CD14-positive monocyte (primary cell): ENCODE results near the gene APOC1. TPM values are rescaled to one million over a fixed set of nuclear protein-coding genes. Genes with fewer than 3 reads are reported as not detected.

Source experiments
- DNase-seq, 3 donors: peaks; one replicate each; pipeline ENCODE4 v3.0.0-alpha.2; 2011 to 2022
- H2AFZ ChIP-seq: 2 replicates; pipeline ENCODE4 v1.6.0; 2012; ENCODE audit warnings: mild to moderate bottlenecking, low read depth, low read length, inconsistent platforms; ENCODE audit not compliant: insufficient read depth, poor library complexity, severe bottlenecking
- H3K27ac ChIP-seq, 2 donors: 1 replicate in 1 of 2; 2 replicates in 1 of 2; pipeline ENCODE4 v1.5.1; 2012 to 2013; ENCODE audit warnings: low read length in 2 of 2, control low read depth in 1 of 2, inconsistent platforms in 1 of 2, low read depth in 1 of 2, mild to moderate bottlenecking in 1 of 2
- H3K27me3 ChIP-seq, 2 donors: one replicate each; pipeline versions ENCODE4 v1.6.0 to v1.6.1; 2011 to 2013; ENCODE audit warnings: low read length in 2 of 2; ENCODE audit not compliant: control insufficient read depth in 2 of 2, insufficient read depth in 2 of 2
- H3K36me3 ChIP-seq, 2 donors: replicated peaks in 1 of 2; 1 replicate in 1 of 2; 2 replicates in 1 of 2; pipeline versions ENCODE4 v1.5.1 to v1.6.1; 2012 to 2013; ENCODE audit warnings: low read length in 2 of 2, control low read depth in 1 of 2, inconsistent platforms in 1 of 2, mild to moderate bottlenecking in 1 of 2; ENCODE audit not compliant: insufficient read depth in 2 of 2, control insufficient read depth in 1 of 2
- H3K4me1 ChIP-seq, 2 donors: 1 replicate in 1 of 2; 2 replicates in 1 of 2; pipeline versions ENCODE4 v1.5.1 to v1.6.1; 2012 to 2013; ENCODE audit warnings: low read length in 2 of 2, control low read depth in 1 of 2, inconsistent platforms in 1 of 2, mild to moderate bottlenecking in 1 of 2, moderate library complexity in 1 of 2; ENCODE audit not compliant: insufficient read depth in 2 of 2, control insufficient read depth in 1 of 2
- H3K4me2 ChIP-seq: replicated peaks from 2 replicates; pipeline ENCODE3; 2012; ENCODE audit warnings: low read length, moderate library complexity, mild to moderate bottlenecking; ENCODE audit not compliant: poor library complexity, severe bottlenecking; ENCODE audit errors: extremely low read depth
- H3K4me3 ChIP-seq, 3 experiments: fragments of 200-600 bp in 1 of 3; sonication (generic) in 1 of 3; replicated peaks in 1 of 3; 1 replicate in 2 of 3; 2 replicates in 1 of 3; pipeline ENCODE4 v1.5.1; 2011 to 2013; ENCODE audit warnings: low read length in 3 of 3, mild to moderate bottlenecking in 3 of 3, control low read depth in 2 of 3, low read depth in 2 of 3, inconsistent platforms in 1 of 3, moderate library complexity in 1 of 3
- H3K79me2 ChIP-seq: 2 replicates; pipeline ENCODE4 v1.6.0; 2012; ENCODE audit warnings: mild to moderate bottlenecking, control low read depth, inconsistent platforms, low read length, moderate library complexity; ENCODE audit not compliant: insufficient read depth
- H3K9ac ChIP-seq: 2 replicates; pipeline ENCODE4 v1.6.0; 2017; ENCODE audit warnings: low read length, mild to moderate bottlenecking; ENCODE audit not compliant: insufficient read depth, poor library complexity, severe bottlenecking
- H3K9me3 ChIP-seq, 2 donors: replicated peaks in 1 of 2; 1 replicate in 1 of 2; 2 replicates in 1 of 2; pipeline versions ENCODE4 v1.5.1 to v1.6.1; 2012 to 2013; ENCODE audit warnings: low read length in 2 of 2, control low read depth in 1 of 2; ENCODE audit not compliant: control insufficient read depth in 1 of 2, insufficient read depth in 1 of 2
- H4K20me1 ChIP-seq: 2 replicates; pipeline ENCODE4 v1.6.0; 2012; ENCODE audit warnings: mild to moderate bottlenecking, low read length, control low read depth, moderate library complexity; ENCODE audit not compliant: insufficient read depth
- H3K27ac Mint-ChIP-seq, 7 donors: one replicate each; pipeline ENCODE4 v1.8.0; 2020; ENCODE audit warnings: mild to moderate bottlenecking in 7 of 7, mixed read lengths in 7 of 7, moderate library complexity in 6 of 7, inconsistent platforms in 2 of 7
- H3K27me3 Mint-ChIP-seq, 3 donors: one replicate each; pipeline ENCODE4 v1.8.0; 2021 to 2022; ENCODE audit warnings: low read depth in 3 of 3, mild to moderate bottlenecking in 3 of 3, mixed read lengths in 3 of 3, moderate library complexity in 3 of 3, inconsistent platforms in 1 of 3
- H3K36me3 Mint-ChIP-seq, 2 donors: one replicate each; pipeline ENCODE4 v1.8.0; 2020; ENCODE audit warnings: mixed read lengths in 2 of 2, inconsistent platforms in 1 of 2, mild to moderate bottlenecking in 1 of 2
- H3K4me1 Mint-ChIP-seq: one replicate; pipeline ENCODE4 v1.8.0; 2020; ENCODE audit warnings: mild to moderate bottlenecking, mixed read lengths
- H3K4me3 Mint-ChIP-seq, 2 donors: one replicate each; pipeline ENCODE4 v1.8.0; 2020; ENCODE audit warnings: mild to moderate bottlenecking in 2 of 2, mixed read lengths in 2 of 2, moderate library complexity in 1 of 2
- H3K9me3 Mint-ChIP-seq, 7 donors: one replicate each; pipeline ENCODE4 v1.8.0; 2020 to 2022; ENCODE audit warnings: mixed read lengths in 7 of 7, mild to moderate bottlenecking in 6 of 7, moderate library complexity in 6 of 7, inconsistent platforms in 2 of 7
- CTCF ChIP-seq: fragments of 200-600 bp; IDR thresholded peaks from one replicate; pipeline ENCODE4 v1.8.0; 2022; ENCODE audit warnings: antibody characterized with exemption, mild to moderate bottlenecking
- WGBS: methylation state at CpG from one replicate; pipeline ENCODE4 v1.1.5; 2013; ENCODE audit warnings: missing lambda C conversion rate; ENCODE audit not compliant: insufficient coverage; 5-methylcytosine and 5-hydroxymethylcytosine counted together
- intact Hi-C, 2 donors: fragments of 100-400 bp; cut with micrococcal nuclease; formaldehyde crosslinking; loops; one replicate each; pipeline versions ENCODE4 v1.15.0 to v1.15.1; 2023
- polyA plus RNA-seq, 3 donors: library from polyadenylated mRNA; depleted of rRNA in 1 of 3; unstranded in 2 of 3; stranded (reverse) in 1 of 3; fragments of 300-500 nt in 2 of 3; fragments of >200 nt in 1 of 3; fragmentation: Illumina TruSeq in 2 of 3; gene quantifications; 1 replicate in 2 of 3; 2 replicates in 1 of 3; pipeline ENCODE4 v1.2.3, GENCODE V29; 2012 to 2021

Gene APOC1
- polyA plus RNA-seq, 3 donors: 0.20 TPM; not detected in 2

GRCh38 chr19:44883922-44884321, 30.5 kb upstream of the APOC1 start:
- intact Hi-C loops: no loop called here
- no peak overlapping the region for H3K9ac ChIP-seq
- H3K4me3 ChIP-seq: no peak overlapping the region
- Mint-ChIP-seq H3K4me3 (no peak overlapping the region), H3K36me3 (peaks cover 0 to 32% of the 10 kb centered on the region in 2 donors), H3K27ac (peak overlapping the region in 1 of 7 donors; percentile 32), H3K9me3 (no peaks in the 10 kb centered on the region), H3K27me3 (peaks cover 0 to 2% (median 1%) of the 10 kb centered on the region in 3 donors), H3K4me1 (no peaks in the 10 kb centered on the region)
- no CpG with 5 or more reads among the region's 5 CpGs for WGBS
- TF ChIP-seq CTCF: no peak
- H4K20me1 ChIP-seq: no peaks in the 10 kb centered on the region
- no peaks in the 10 kb centered on the region for H3K79me2 ChIP-seq
- DNase-seq: no peak
- H3K27ac ChIP-seq: no peak overlapping the region
- no peak overlapping the region for H3K4me2 ChIP-seq
- H3K4me1 ChIP-seq: no peaks in the 10 kb centered on the region
- no peak overlapping the region for H2AFZ ChIP-seq
- no peaks in the 10 kb centered on the region for H3K27me3 ChIP-seq
- H3K36me3 ChIP-seq: peaks cover 0 to under 1% of the 10 kb centered on the region in 2 donors
- no peaks in the 10 kb centered on the region for H3K9me3 ChIP-seq

- WGBS: 100% methylated on average over 2 of the region's 4 CpGs
- Histone ChIP-seq H3K9me3 (no peaks in the 10 kb centered on the region), H3K4me1 (peaks cover under 1 to 2% of the 10 kb centered on the region in 2 donors), H3K79me2 (no peaks in the 10 kb centered on the region), H3K4me3 (no peak overlapping the region), H3K27me3 (no peaks in the 10 kb centered on the region), H4K20me1 (no peaks in the 10 kb centered on the region), H3K36me3 (no peaks in the 10 kb centered on the region), H3K9ac (no peak overlapping the region), H3K27ac (no peak overlapping the region), H2AFZ (no peak overlapping the region), H3K4me2 (no peak overlapping the region)
- Mint-ChIP-seq H3K27me3 (peaks cover 0 to 2% (median 1%) of the 10 kb centered on the region in 3 donors), H3K9me3 (no peaks in the 10 kb centered on the region), H3K36me3 (peaks cover 0 to 29% of the 10 kb centered on the region in 2 donors), H3K27ac (no peak overlapping the region), H3K4me3 (no peak overlapping the region), H3K4me1 (peaks cover under 1% of the 10 kb centered on the region)
- TF ChIP-seq CTCF: no peak
- DNase-seq: no peak
- intact Hi-C loops: no loop called here
Observed at GRCh38 chr19:44884566-44884965, 29.8 kb upstream of the APOC1 start.
